ENCODE data around the gene DCXR. TPM values are rescaled to one million over a fixed set of nuclear protein-coding genes. Genes with fewer than 3 reads are reported as not detected.
A peak's percentile ranks its signal among the peaks of the same experiment; 100 is the strongest.

Gene DCXR
- total RNA-seq, 1 experiment from 2014 or later: 135 TPM

GRCh38 chr17:81996232-81996756 is 41.2 kb downstream of the DCXR start:
- no peak for DNase-seq

GRCh38 chr17:81995463-81996231 is 41.9 kb downstream of the DCXR start:
- no peaks in the 10 kb centered on the region for H4K20me1 ChIP-seq (ENCODE audit: low read length)
- H3K9me3 ChIP-seq (ENCODE audit: low read length): no peaks in the 10 kb centered on the region
- no peaks in the 10 kb centered on the region for H3K79me2 ChIP-seq (ENCODE audit: low read length)
- BruUV-seq (replicated peaks): no TSS peak
- H3K9ac ChIP-seq (ENCODE audit: low read length): no peak overlapping the region
- no peaks in the 10 kb centered on the region for H3F3A ChIP-seq (ENCODE audit: low read length, unreplicated experiment)
- H3K36me3 ChIP-seq (ENCODE audit: low read depth, low read length): no peaks in the 10 kb centered on the region
- no peak overlapping the region for H3K27ac ChIP-seq (ENCODE audit: low read length)
- no peak for DNase-seq
- H3K4me1 ChIP-seq (ENCODE audit: insufficient read depth, low read length): peaks cover 16% of the 10 kb centered on the region
- no peak overlapping the region for H3K4me2 ChIP-seq (ENCODE audit: low read length)
- H3K27me3 ChIP-seq (ENCODE audit: low read length): no peaks in the 10 kb centered on the region
- no peak overlapping the region for H3K4me3 ChIP-seq (ENCODE audit: low read length)
- intact Hi-C loops (cut with micrococcal nuclease): no loop called here
- ChIA-PET POLR2A (ENCODE audit: unreplicated experiment) (no interaction called here), CTCF (no interaction called here)
- TF ChIP-seq CTCF (conservative IDR thresholded peaks at IDR 0.05; ENCODE audit: low read depth, low read length): peak; percentile 16; the same call in 1 of the 2 replicates
- no peak for TF ChIP-seq EZH2 (IDR thresholded peaks at IDR 0.05; ENCODE audit: low read length, unreplicated experiment)
- no peak overlapping the region for H2AFZ ChIP-seq (ENCODE audit: low read length)
- no peak for ATAC-seq
- H3K9me2 ChIP-seq (replicated peaks; ENCODE audit: low read length): no peaks in the 10 kb centered on the region

More at GRCh38 chr17:81996232-81996756, 41.2 kb downstream of the DCXR start:
- ChIA-PET CTCF (no interaction called here), POLR2A (ENCODE audit: unreplicated experiment) (no interaction called here)
- Histone ChIP-seq H3F3A (ENCODE audit: low read length, unreplicated experiment) (no peaks in the 10 kb centered on the region), H3K36me3 (ENCODE audit: low read depth, low read length) (no peaks in the 10 kb centered on the region), H4K20me1 (ENCODE audit: low read length) (no peaks in the 10 kb centered on the region), H3K9ac (ENCODE audit: low read length) (no peak overlapping the region), H3K27ac (ENCODE audit: low read length) (no peak overlapping the region), H3K4me3 (ENCODE audit: low read length) (no peak overlapping the region), H3K9me2 (replicated peaks; ENCODE audit: low read length) (no peaks in the 10 kb centered on the region), H2AFZ (ENCODE audit: low read length) (no peak overlapping the region), H3K4me2 (ENCODE audit: low read length) (no peak overlapping the region), H3K4me1 (ENCODE audit: insufficient read depth, low read length) (peaks cover 12% of the 10 kb centered on the region), H3K27me3 (ENCODE audit: low read length) (no peaks in the 10 kb centered on the region), H3K79me2 (ENCODE audit: low read length) (no peaks in the 10 kb centered on the region), H3K9me3 (ENCODE audit: low read length) (no peaks in the 10 kb centered on the region)
- no peak for ATAC-seq
- intact Hi-C loops (cut with micrococcal nuclease): no loop called here
- BruUV-seq (replicated peaks): no TSS peak
- TF ChIP-seq EZH2 (IDR thresholded peaks at IDR 0.05; ENCODE audit: low read length, unreplicated experiment): no peak
- no peak for TF ChIP-seq CTCF (conservative IDR thresholded peaks at IDR 0.05; ENCODE audit: low read depth, low read length)
- no peak for TF ChIP-seq EZH2phosphoT487 (IDR thresholded peaks at IDR 0.05; ENCODE audit: borderline replicate concordance, low read length)

Data from PC-3 (cell line).